ENCODE data around the gene B3GAT3. TPM values are rescaled to one million over a fixed set of nuclear protein-coding genes. Genes with fewer than 3 reads are reported as not detected.

B3GAT3 gene
- polyA plus RNA-seq, 6 donors from 2014 or later: 26.1 to 43.9 (median 30.8) TPM

DNA sequence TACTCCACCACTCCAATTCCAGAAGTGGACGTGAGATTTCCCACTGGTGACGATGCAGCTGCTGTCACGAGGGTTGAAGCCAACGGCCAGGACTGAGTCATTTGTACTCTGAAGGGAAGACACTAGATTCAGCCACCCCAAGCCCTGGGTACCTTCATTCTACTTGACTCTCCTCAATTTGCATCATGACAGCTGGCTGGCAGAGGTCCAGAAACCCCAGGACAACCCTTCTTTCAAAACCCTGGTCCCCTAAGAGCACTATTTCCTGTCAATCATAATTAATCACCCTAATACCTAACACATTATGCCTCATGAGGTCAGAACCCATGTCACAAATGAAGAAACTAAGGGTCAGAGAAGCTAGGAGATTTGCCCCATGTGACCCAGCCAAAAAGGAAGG is 14.1 kb downstream of the B3GAT3 start:
- H3K36me3 Mint-ChIP-seq: peaks cover 5 to 7% of the 10 kb centered on the region in 2 donors
- H3K27me3 Mint-ChIP-seq: no peaks in the 10 kb centered on the region
- ATAC-seq (ENCODE audit: low read depth in 2 of 2) (no peak), DNase-seq (no peak)
- peaks cover 0 to 2% (median 0%) of the 10 kb centered on the region in 7 donors for H3K9me3 Mint-ChIP-seq
- peak overlapping the region in 2 of 8 donors; percentile 34 to 50 for H3K4me3 Mint-ChIP-seq
- peaks cover 34 to 56% (median 46%) of the 10 kb centered on the region in 3 donors for H3K4me1 Mint-ChIP-seq
- peak overlapping the region in 3 of 6 donors; percentile 24 to 64 (median 31) for H3K27ac Mint-ChIP-seq

DNA sequence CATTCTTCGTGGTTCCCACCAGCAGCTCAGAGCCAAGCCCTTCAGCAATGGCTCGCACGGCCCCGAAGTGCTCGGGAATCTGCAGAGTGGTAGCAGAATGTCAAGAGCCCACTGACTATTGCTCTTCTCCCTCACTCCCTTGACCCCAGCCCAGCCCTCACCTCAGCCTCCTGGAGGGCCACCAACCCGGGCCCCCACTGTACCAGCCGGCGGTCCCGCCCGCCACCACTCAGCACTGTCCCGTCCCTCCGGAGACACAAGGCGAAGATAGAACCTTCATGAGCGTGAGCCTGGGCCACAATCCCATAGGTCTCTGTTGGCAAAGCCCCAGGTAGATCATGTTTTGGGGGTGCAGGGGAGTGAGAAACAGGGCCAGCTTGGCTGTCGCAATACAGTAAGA is 15.9 kb downstream of the B3GAT3 start:
- Mint-ChIP-seq H3K27me3 (no peaks in the 10 kb centered on the region), H3K36me3 (peaks cover 5 to 7% of the 10 kb centered on the region in 2 donors), H3K4me1 (peaks cover 28 to 51% (median 40%) of the 10 kb centered on the region in 3 donors), H3K27ac (peak overlapping the region in 1 of 6 donors; percentile 18), H3K4me3 (no peak overlapping the region), H3K9me3 (no peaks in the 10 kb centered on the region)
- ATAC-seq (ENCODE audit: low read depth in 2 of 2): no peak
- DNase-seq: no peak

DNA sequence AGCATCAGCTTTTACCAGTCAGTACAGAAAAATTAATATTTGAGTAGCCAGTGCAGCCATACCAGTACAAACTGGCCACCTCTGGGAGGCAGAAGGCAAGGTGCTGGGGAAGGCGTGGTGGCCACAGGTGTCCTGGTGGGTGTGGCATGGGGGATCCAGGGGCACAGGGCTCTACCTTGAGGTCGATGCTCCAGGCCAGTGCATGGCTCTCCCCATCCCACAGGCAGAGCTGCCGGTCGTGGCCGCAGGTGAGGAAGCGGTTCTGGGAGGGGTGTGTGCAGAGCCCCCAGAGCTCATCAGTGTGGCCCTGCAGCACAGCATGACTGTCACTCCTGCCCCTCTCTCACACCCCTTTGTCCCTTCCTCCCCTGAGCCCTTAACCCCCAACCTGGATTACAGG is 16.3 kb downstream of the B3GAT3 start:
- peaks cover 5 to 7% of the 10 kb centered on the region in 2 donors for H3K36me3 Mint-ChIP-seq
- H3K27me3 Mint-ChIP-seq: no peaks in the 10 kb centered on the region
- H3K9me3 Mint-ChIP-seq: no peaks in the 10 kb centered on the region
- DNase-seq (no peak), ATAC-seq (ENCODE audit: low read depth in 2 of 2) (no peak)
- peaks cover 31 to 50% (median 41%) of the 10 kb centered on the region in 3 donors for H3K4me1 Mint-ChIP-seq
- peak overlapping the region in 2 of 8 donors; percentile 15 to 24 for H3K4me3 Mint-ChIP-seq
- no peak overlapping the region for H3K27ac Mint-ChIP-seq

DNA sequence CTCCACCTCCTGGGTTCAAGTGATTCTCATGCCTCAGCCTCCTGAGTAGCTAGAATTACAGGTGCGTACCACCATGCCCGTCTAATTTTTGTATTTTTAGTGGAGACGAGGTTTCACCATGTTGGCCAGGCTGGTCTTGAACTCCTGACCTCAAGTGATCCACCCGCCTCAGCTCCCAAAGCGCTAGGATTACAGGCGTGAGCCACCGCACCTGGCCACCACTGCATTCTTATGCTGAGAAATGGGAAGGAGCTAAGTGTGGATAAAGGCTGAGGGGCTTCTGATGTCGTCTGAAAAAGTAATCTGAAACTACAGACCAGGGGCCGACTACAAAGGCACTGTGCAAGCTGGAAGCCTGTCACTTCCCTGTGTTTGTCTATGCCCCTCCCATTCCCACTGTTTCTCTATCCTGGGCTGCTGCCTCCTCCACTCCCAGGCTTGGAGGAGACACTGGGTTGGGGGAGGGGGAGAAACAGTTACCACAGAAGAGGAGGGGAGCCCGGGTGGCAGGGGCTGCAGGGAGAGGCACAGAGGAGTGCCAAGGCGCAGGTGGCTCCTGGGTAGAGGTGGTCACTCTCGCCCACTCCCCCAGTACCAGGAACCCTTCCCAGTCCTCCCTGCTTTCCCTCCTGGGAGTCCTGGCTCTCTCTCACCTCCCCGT is 17.2 kb downstream of the B3GAT3 start:
- Mint-ChIP-seq H3K4me3 (peak overlapping the region in 2 of 8 donors; percentile 44 to 92), H3K36me3 (peaks cover 9 to 15% of the 10 kb centered on the region in 2 donors), H3K9me3 (peaks cover 0 to 4% (median 0%) of the 10 kb centered on the region in 7 donors), H3K4me1 (peaks cover 36 to 59% (median 46%) of the 10 kb centered on the region in 3 donors), H3K27ac (peak overlapping the region in 1 of 6 donors; percentile 54), H3K27me3 (no peaks in the 10 kb centered on the region)
- DNase-seq (no peak), ATAC-seq (ENCODE audit: low read depth in 2 of 2) (no peak)

DNA sequence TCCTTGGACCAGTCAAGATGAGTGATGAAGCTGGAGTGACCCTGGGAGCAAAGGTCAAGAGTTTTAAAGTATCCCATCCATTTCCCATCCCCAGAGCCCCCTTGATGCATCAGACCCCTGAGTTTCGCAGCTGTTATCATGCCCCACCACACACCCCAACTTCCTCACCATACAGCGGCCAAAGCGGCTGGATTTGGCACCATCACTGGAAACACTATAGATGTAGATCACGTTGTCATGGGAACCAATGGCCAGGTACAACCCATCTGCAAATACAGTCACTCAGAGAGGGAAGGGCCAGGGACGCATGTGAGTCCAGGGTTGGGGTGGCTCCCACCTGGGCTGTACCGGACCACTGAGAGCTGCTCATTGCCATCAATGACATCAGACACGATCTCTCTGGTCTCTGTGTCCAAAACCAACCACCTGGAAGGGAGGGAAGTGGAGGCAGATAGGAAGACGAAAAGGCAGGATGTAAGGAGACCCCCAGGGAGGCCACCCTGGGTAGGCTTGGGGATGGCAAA is 17.9 kb downstream of the B3GAT3 start:
- DNase-seq (no peak), ATAC-seq (ENCODE audit: low read depth in 2 of 2) (no peak)
- no peaks in the 10 kb centered on the region for H3K27me3 Mint-ChIP-seq
- H3K9me3 Mint-ChIP-seq: peaks cover 0 to 5% (median 0%) of the 10 kb centered on the region in 7 donors
- H3K4me3 Mint-ChIP-seq: peak overlapping the region in 5 of 8 donors; percentile 59 to 93 (median 78)
- H3K27ac Mint-ChIP-seq: peak overlapping the region in 5 of 6 donors; percentile 35 to 76 (median 67)
- peaks cover 40 to 62% (median 48%) of the 10 kb centered on the region in 3 donors for H3K4me1 Mint-ChIP-seq
- H3K36me3 Mint-ChIP-seq: peaks cover 14 to 22% of the 10 kb centered on the region in 2 donors

DNA sequence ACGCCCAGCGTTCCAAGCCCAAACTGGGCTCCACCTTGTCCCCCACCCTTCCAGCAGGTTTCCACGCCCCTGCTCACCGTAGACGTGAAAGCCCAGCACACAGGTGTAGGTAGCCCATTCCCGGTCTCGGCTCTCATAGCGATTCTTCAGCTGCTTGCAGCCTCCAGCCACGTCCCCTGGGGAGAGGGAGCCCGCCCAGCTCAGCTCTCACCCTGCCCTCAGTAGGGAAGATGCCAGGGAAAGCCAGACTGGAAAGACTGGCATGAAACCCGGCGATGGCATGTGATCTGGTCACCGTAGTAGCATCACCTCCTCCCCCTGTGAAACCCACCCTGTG is 18.7 kb downstream of the B3GAT3 start:
- Mint-ChIP-seq H3K27me3 (no peaks in the 10 kb centered on the region), H3K4me3 (peak overlapping the region; percentile 46 to 93 (median 74)), H3K27ac (peak overlapping the region in 3 of 6 donors; percentile 66 to 84 (median 70)), H3K9me3 (peaks cover 0 to 5% (median 0%) of the 10 kb centered on the region in 7 donors), H3K4me1 (peaks cover 45 to 64% (median 53%) of the 10 kb centered on the region in 3 donors), H3K36me3 (peaks cover 13 to 28% of the 10 kb centered on the region in 2 donors)
- ATAC-seq (ENCODE audit: low read depth in 2 of 2) (no peak), DNase-seq (no peak)

DNA sequence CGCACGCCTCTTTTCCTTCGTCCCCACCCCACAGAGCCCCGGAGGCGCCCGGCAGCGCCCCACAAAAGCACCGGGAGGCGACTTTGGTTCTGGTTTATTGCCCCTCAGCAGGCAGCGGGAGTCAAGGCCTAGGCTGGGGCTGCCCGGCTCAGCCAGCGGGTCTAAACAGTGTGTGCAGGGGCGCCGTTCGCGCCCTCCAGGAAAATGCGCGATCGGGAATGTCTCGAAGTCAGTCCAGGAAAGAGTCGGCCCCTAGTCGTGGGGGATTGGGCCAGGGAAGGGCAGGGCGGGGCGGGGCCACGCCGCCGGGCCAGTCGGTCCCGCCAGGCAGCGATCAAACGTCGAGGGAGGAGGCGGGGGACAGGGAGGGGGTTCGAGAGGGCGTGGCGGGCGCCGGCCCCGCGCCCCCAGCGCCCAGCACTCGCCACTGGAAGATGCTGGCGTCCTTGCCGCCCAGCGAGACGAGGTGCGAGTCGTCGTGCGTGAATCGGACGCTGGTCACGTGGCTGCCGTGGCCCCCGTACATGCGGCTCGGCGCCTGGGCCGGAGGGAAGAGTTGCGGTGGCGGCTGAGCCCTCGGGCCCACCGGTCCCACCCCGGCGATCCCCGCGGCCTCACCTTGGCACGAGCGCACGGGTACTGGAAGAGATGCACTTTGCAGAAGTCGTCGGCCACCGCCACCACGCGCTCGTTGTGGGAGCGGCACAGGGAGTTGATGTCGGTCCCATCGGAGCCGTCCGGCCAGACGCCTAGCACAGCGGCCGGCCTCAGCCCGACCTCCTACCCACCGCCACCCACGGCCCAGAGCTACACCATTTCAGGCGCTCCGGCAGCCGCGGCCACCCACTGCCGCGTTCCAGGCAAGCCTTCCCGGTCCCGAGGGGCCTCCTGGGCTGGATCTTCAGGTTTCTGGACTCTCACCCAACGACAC is 19.4 kb downstream of the B3GAT3 start:
- no peak for DNase-seq

DNA sequence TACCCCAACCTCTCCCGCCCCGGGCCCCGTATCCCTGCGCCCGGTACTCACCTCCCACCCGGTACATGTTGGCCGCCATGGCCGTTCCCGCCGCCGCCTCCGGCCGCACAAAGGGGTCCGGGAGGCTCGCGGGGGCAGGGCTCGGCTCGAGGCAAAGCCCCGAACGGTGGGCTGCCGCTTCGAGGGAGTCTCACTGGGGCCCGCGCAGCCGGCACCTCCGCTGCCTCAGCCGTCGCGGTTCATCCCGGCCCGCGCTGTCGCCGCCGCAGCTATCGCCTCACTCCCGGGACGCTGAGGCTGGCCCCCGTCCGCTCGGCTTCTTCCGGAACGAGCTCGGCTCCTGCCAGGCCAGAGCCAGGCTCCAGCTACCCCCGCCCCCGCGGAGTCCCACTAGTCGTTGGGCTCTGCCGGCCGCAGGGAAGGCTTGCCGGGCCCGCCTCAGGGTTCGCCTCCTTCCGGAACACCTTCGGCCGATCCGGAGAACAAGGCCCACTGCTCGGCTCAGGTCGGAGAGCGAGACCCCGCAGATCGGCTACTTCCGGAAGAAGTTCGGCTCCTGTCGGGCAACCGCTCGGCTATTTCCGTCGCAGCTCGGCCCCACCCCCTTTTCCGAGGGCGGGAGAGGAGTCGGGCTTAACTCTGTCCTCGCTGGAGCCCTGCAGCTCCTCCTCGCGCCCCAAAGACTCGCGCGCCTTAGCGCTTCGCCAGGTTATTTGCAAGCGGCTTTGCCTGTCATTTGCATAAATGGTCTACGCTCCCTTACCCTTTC is 20.2 kb downstream of the B3GAT3 start, which contains the start of gene MTA2:
Gene MTA2 (minus strand): TSS at position 494 of the 769 bp plus-strand sequence. CDS start 415 bp downstream, at position 79.
- peak; percentile 75 to 79 for ATAC-seq (ENCODE audit: low read depth in 2 of 2)
- peak; percentile 100 for DNase-seq
- peaks cover 13 to 36% of the 10 kb centered on the region in 2 donors for H3K36me3 Mint-ChIP-seq
- peak within 1 kb of the TSS; percentile 89 to 98 (median 97) for H3K27ac Mint-ChIP-seq
- H3K27me3 Mint-ChIP-seq: no peaks in the 10 kb centered on the region
- H3K4me3 Mint-ChIP-seq: peak within 1 kb of the TSS; percentile 92 to 97 (median 94)
- peaks cover 45 to 69% (median 48%) of the 10 kb centered on the region in 3 donors for H3K4me1 Mint-ChIP-seq
- peaks cover 0 to 5% (median 0%) of the 10 kb centered on the region in 7 donors for H3K9me3 Mint-ChIP-seq

More for the DNA sequence above, 19.4 kb downstream of the B3GAT3 start:
- Mint-ChIP-seq H3K9me3 (peaks cover 0 to 5% (median 0%) of the 10 kb centered on the region in 7 donors), H3K4me1 (peaks cover 45 to 64% (median 51%) of the 10 kb centered on the region in 3 donors), H3K36me3 (peaks cover 8 to 29% of the 10 kb centered on the region in 2 donors), H3K4me3 (peak overlapping the region; percentile 92 to 97 (median 94)), H3K27me3 (no peaks in the 10 kb centered on the region), H3K27ac (peak overlapping the region; percentile 89 to 98 (median 97))
- no peak for ATAC-seq (ENCODE audit: low read depth in 2 of 2)

DNA sequence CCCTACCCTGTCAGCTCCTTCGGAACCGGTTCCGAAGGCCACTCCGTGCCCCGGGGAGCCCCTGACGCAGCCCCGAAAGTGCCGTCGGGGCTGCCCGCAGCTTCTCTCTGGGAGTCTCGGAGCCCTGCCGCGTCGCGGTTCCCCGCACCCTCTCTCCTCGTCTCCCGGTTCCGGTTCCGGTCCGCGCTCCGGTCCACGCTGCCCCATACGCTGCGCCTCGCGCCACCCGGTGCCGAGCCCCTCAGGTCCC is 20.7 kb downstream of the B3GAT3 start:
- Mint-ChIP-seq H3K27me3 (no peaks in the 10 kb centered on the region), H3K4me1 (peaks cover 45 to 69% (median 48%) of the 10 kb centered on the region in 3 donors), H3K9me3 (peaks cover 0 to 5% (median 0%) of the 10 kb centered on the region in 7 donors), H3K4me3 (peak overlapping the region; percentile 89 to 97 (median 94)), H3K27ac (peak overlapping the region; percentile 81 to 98 (median 90)), H3K36me3 (peaks cover 13 to 36% of the 10 kb centered on the region in 2 donors)
- no peak for DNase-seq
- ATAC-seq (ENCODE audit: low read depth in 2 of 2): peak in 1 of 2 donors; percentile 2

DNA sequence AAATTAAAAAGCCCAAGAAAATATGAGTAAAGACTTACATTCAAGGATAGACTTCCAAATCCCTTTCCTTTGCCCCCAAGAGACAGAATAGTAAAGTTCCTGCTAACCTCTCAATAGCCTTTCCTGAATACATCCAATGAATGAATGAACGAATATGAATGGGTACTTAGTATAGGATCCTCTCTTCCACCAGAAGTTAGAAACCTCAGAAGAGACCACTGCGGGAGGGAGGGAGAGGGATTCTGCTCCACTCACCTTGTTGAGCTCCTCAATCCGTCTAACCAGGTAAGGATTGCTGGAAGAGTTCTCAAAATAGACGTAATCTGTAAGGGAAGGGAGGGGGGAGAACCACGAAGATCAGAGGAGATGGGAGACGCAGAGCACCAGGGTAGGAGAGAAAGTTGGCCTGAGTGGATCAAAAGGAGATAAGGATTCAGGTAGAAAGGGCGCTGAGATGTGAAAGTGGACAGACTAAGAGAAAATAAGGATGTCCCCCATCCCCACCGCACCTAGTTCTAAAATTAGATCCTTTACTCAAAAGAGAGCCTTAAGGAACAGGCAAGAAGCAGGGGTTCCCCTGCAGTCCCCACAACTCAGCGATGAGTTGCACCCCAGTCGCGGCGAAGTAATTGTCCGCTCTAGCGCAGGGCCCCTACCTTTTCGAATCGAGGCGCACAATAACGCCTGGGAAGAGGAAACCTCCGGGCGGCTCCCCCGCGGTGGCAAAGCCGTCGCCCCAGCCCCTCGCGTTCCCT is 21.2 kb downstream of the B3GAT3 start:
- ATAC-seq (ENCODE audit: low read depth in 2 of 2): no peak
- H3K4me3 Mint-ChIP-seq: peak overlapping the region; percentile 89 to 97 (median 94)

DNA sequence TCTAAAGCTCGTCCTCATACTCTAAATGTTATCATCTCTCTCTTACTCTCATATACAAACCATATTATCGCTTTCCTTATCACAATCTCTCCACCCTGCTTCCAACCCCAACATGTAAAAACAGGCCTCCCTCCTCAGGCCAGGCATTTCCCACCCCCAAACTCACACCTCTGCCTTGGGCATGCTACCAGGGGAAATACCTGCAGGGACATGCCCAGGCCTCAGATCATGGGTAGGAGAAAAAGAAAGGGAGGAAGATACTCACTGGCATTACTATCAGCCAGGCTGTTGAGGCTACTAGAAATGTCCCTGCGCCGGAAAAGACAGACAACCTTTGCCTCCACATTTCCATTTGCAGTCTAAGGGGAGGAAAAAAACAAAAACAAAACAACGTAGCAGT is 21.9 kb downstream of the B3GAT3 start:
- peaks cover 13 to 45% of the 10 kb centered on the region in 2 donors for H3K36me3 Mint-ChIP-seq
- H3K4me1 Mint-ChIP-seq: peaks cover 41 to 66% (median 48%) of the 10 kb centered on the region in 3 donors
- peak overlapping the region; percentile 89 to 97 (median 94) for H3K4me3 Mint-ChIP-seq
- no peak for DNase-seq
- peaks cover 0 to 5% (median 0%) of the 10 kb centered on the region in 7 donors for H3K9me3 Mint-ChIP-seq
- no peak for ATAC-seq (ENCODE audit: low read depth in 2 of 2)
- peak overlapping the region; percentile 66 to 98 (median 94) for H3K27ac Mint-ChIP-seq
- H3K27me3 Mint-ChIP-seq: no peaks in the 10 kb centered on the region

More for the DNA sequence above, 21.2 kb downstream of the B3GAT3 start:
- Mint-ChIP-seq H3K4me1 (peaks cover 45 to 69% (median 48%) of the 10 kb centered on the region in 3 donors), H3K9me3 (peaks cover 0 to 5% (median 0%) of the 10 kb centered on the region in 7 donors), H3K27me3 (no peaks in the 10 kb centered on the region), H3K36me3 (peaks cover 13 to 38% of the 10 kb centered on the region in 2 donors), H3K27ac (peak overlapping the region; percentile 87 to 98 (median 92))
- DNase-seq: no peak

All from naive B cell (primary cell).